Calu3 (cell line): ENCODE data around the gene CT45A10. TPM values are rescaled to one million over a fixed set of nuclear protein-coding genes. Genes with fewer than 3 reads are reported as not detected.
"Not testable (repeated sequence)": the region's sequence is repeated elsewhere in the genome, so short reads cannot be mapped to it uniquely, and the experiment has no call there.

Experiments
- BruUV-seq: library from RNA; stranded (reverse); fragments of 400-500 nt; replicated peaks from 2 replicates; lab custom pipeline; 2021; lab: Mats Ljungman, UMichigan
- CTCF ChIA-PET: fragments of 300-600 bp; sonication (Branson Sonifier 250); formaldehyde crosslinking; loops from one replicate; lab custom pipeline; 2022; ENCODE audit warnings: antibody characterized with exemption; lab: Charles Lee
- DNase-seq: peaks from one replicate; pipeline ENCODE4 v3.0.0; 2022
- H3K27ac Mint-ChIP-seq: one replicate; pipeline ENCODE4 v1.8.0; 2022; ENCODE audit warnings: mixed read lengths; ENCODE audit not compliant: unreplicated experiment
- H3K27me3 Mint-ChIP-seq: one replicate; pipeline ENCODE4 v1.8.0; 2022; ENCODE audit warnings: mixed read lengths; ENCODE audit not compliant: unreplicated experiment
- H3K36me3 Mint-ChIP-seq: one replicate; pipeline ENCODE4 v1.8.0; 2022; ENCODE audit warnings: mild to moderate bottlenecking, moderate library complexity, mixed read lengths; ENCODE audit not compliant: insufficient read depth, unreplicated experiment
- H3K4me1 Mint-ChIP-seq: one replicate; pipeline ENCODE4 v1.8.0; 2022; ENCODE audit warnings: mild to moderate bottlenecking, low read depth, mixed read lengths; ENCODE audit not compliant: unreplicated experiment
- H3K4me3 Mint-ChIP-seq: one replicate; pipeline ENCODE4 v1.8.0; 2022; ENCODE audit warnings: mild to moderate bottlenecking, low read depth, moderate library complexity, mixed read lengths; ENCODE audit not compliant: unreplicated experiment
- H3K9me3 Mint-ChIP-seq: one replicate; pipeline ENCODE4 v1.8.0; 2022; ENCODE audit warnings: low read depth, mixed read lengths; ENCODE audit not compliant: unreplicated experiment
- CTCF ChIP-seq: fragments of 200-600 bp; IDR thresholded peaks from one replicate; pipeline ENCODE4 v1.8.0; 2022; ENCODE audit warnings: antibody characterized with exemption; ENCODE audit not compliant: unreplicated experiment
- intact Hi-C: fragments of 100-400 bp; cut with micrococcal nuclease; formaldehyde crosslinking; loops from one replicate; pipeline ENCODE4 v1.10.0; 2022; ENCODE audit not compliant: unreplicated experiment
- total RNA-seq: library from RNA; stranded (reverse); gene quantifications from 2 replicates; pipeline ENCODE4 v1.2.3, GENCODE V29; 2022

CT45A10 gene
- total RNA-seq, 1 experiment from 2014 or later: not detected

- BruUV-seq: no TSS peak
- CTCF ChIA-PET: no interaction called here
- TF ChIP-seq CTCF: no peak
- H3K4me3 Mint-ChIP-seq: no peak overlapping the region
- peaks cover 25% of the 10 kb centered on the region for H3K27me3 Mint-ChIP-seq
- intact Hi-C loops: no loop called here
- H3K9me3 Mint-ChIP-seq: no peaks in the 10 kb centered on the region
- H3K36me3 Mint-ChIP-seq: no peaks in the 10 kb centered on the region
- no peak for DNase-seq
- no peak overlapping the region for H3K27ac Mint-ChIP-seq
- H3K4me1 Mint-ChIP-seq: no peaks in the 10 kb centered on the region
Observed at GRCh38 chrX:135914404-135914803, 21.2 kb upstream of the CT45A10 start.

- DNase-seq: no peak
- no peak overlapping the region for H3K4me3 Mint-ChIP-seq
- no peaks in the 10 kb centered on the region for H3K4me1 Mint-ChIP-seq
- peaks cover 14% of the 10 kb centered on the region for H3K27me3 Mint-ChIP-seq
- no peaks in the 10 kb centered on the region for H3K36me3 Mint-ChIP-seq
- BruUV-seq: no TSS peak
- H3K9me3 Mint-ChIP-seq: no peaks in the 10 kb centered on the region
- no peak for TF ChIP-seq CTCF
- CTCF ChIA-PET: no interaction called here
- intact Hi-C loops: no loop called here
- no peak overlapping the region for H3K27ac Mint-ChIP-seq
Observed at GRCh38 chrX:135910251-135910650, 17.0 kb upstream of the CT45A10 start.

- no peak for DNase-seq
- TF ChIP-seq CTCF: no peak
- Mint-ChIP-seq H3K4me1 (no peaks in the 10 kb centered on the region), H3K4me3 (no peak overlapping the region), H3K27me3 (no peaks in the 10 kb centered on the region), H3K36me3 (no peaks in the 10 kb centered on the region), H3K9me3 (peaks cover 4% of the 10 kb centered on the region), H3K27ac (no peak overlapping the region)
- no TSS peak for BruUV-seq
- CTCF ChIA-PET: no interaction called here
- intact Hi-C loops: no loop called here
Observed at GRCh38 chrX:135892781-135893180, 463 bp downstream of the CT45A10 start.

GRCh38 chrX:135890087-135890585, 3.1 kb downstream of the CT45A10 start:
- Mint-ChIP-seq H3K36me3 (no peaks in the 10 kb centered on the region), H3K27ac (no peak overlapping the region), H3K27me3 (no peaks in the 10 kb centered on the region), H3K4me3 (no peak overlapping the region), H3K4me1 (no peaks in the 10 kb centered on the region), H3K9me3 (peaks cover 4% of the 10 kb centered on the region)
- CTCF ChIA-PET: no interaction called here
- BruUV-seq: no TSS peak
- DNase-seq: no peak
- intact Hi-C loops: no loop called here
- TF ChIP-seq CTCF: no peak

- H3K36me3 Mint-ChIP-seq, BruUV-seq, H3K9me3 Mint-ChIP-seq, H3K27me3 Mint-ChIP-seq, CTCF ChIA-PET, H3K4me1 Mint-ChIP-seq, DNase-seq, H3K27ac Mint-ChIP-seq, intact Hi-C loops, H3K4me3 Mint-ChIP-seq: not testable (repeated sequence)
Observed at GRCh38 chrX:135888976-135889375, 4.3 kb downstream of the CT45A10 start.

- BruUV-seq, H3K27me3 Mint-ChIP-seq, intact Hi-C loops, DNase-seq, CTCF ChIA-PET, H3K36me3 Mint-ChIP-seq, H3K27ac Mint-ChIP-seq, H3K4me3 Mint-ChIP-seq, H3K4me1 Mint-ChIP-seq, H3K9me3 Mint-ChIP-seq: not testable (repeated sequence)
Observed at GRCh38 chrX:135888230-135888629, 5.0 kb downstream of the CT45A10 start.

- DNase-seq, CTCF ChIA-PET, H3K27me3 Mint-ChIP-seq, H3K36me3 Mint-ChIP-seq, H3K9me3 Mint-ChIP-seq, BruUV-seq, intact Hi-C loops, H3K4me1 Mint-ChIP-seq, H3K4me3 Mint-ChIP-seq, H3K27ac Mint-ChIP-seq: not testable (repeated sequence)
Observed at GRCh38 chrX:135882741-135883140, 10.5 kb downstream of the CT45A10 start.
